ENCODE measurements around the gene RBM26. TPM values are rescaled to one million over a fixed set of nuclear protein-coding genes. Genes with fewer than 3 reads are reported as not detected.

Gene RBM26
- total RNA-seq, 4 donors from 2014 or later: 16.0 to 42.3 (median 25.4) TPM

GRCh38 chr13:79384022-79384610 lies 21.9 kb downstream of the RBM26 start:
- Histone ChIP-seq H3K4me3 (no peak overlapping the region), H3K9me3 (no peaks in the 10 kb centered on the region), H3K36me3 (peaks cover 0 to 8% (median 0%) of the 10 kb centered on the region in 3 donors), H3K27me3 (no peaks in the 10 kb centered on the region), H3K4me1 (peaks cover 0 to 44% (median 10%) of the 10 kb centered on the region in 3 donors), H3K27ac (no peak overlapping the region)
- WGBS, 2 donors: 92 to 94% methylated on average over 5 of the region's 5 CpGs
- no peak for DNase-seq
- TF ChIP-seq POLR2A (IDR thresholded peaks at IDR 0.05): no peak
- no peak for TF ChIP-seq CTCF (IDR thresholded peaks at IDR 0.05)
- intact Hi-C loops (cut with DNase I): no loop called here

- H3K27ac ChIP-seq: no peak overlapping the region
- 21 to 31% methylated on average over 1 of the region's 1 CpG for WGBS, 2 donors
Measured at GRCh38 chr13:79382545-79383275, 23.3 kb downstream of the RBM26 start.

GRCh38 chr13:79380997-79381396 lies 25.1 kb downstream of the RBM26 start:
- Histone ChIP-seq H3K9me3 (no peaks in the 10 kb centered on the region), H3K4me3 (no peak overlapping the region), H3K4me1 (peaks cover 0 to 21% (median 10%) of the 10 kb centered on the region in 3 donors), H3K27me3 (no peaks in the 10 kb centered on the region), H3K27ac (no peak overlapping the region), H3K36me3 (peaks cover 12 to 38% (median 17%) of the 10 kb centered on the region in 3 donors)
- WGBS, 2 donors: 86 to 96% methylated on average over 1 of the region's 1 CpG
- no peak for DNase-seq
- TF ChIP-seq POLR2A (IDR thresholded peaks at IDR 0.05): no peak
- no peak for TF ChIP-seq CTCF (IDR thresholded peaks at IDR 0.05)
- intact Hi-C loops (cut with DNase I): no loop called here

More at GRCh38 chr13:79382545-79383275, 23.3 kb downstream of the RBM26 start:
- no peak for TF ChIP-seq CTCF (IDR thresholded peaks at IDR 0.05)
- no peak for TF ChIP-seq POLR2A (IDR thresholded peaks at IDR 0.05)
- H3K4me1 ChIP-seq: peaks cover 0 to 37% (median 10%) of the 10 kb centered on the region in 3 donors
- H3K27me3 ChIP-seq: no peaks in the 10 kb centered on the region
- DNase-seq: no peak
- no peak overlapping the region for H3K4me3 ChIP-seq
- peaks cover 0 to 21% (median 5%) of the 10 kb centered on the region in 3 donors for H3K36me3 ChIP-seq
- intact Hi-C loops (cut with DNase I): no loop called here
- no peaks in the 10 kb centered on the region for H3K9me3 ChIP-seq

GRCh38 chr13:79379274-79379673 lies 26.8 kb downstream of the RBM26 start:
- intact Hi-C loops (cut with DNase I): no loop called here
- H3K27me3 ChIP-seq: no peaks in the 10 kb centered on the region
- peaks cover 17 to 51% (median 17%) of the 10 kb centered on the region in 3 donors for H3K36me3 ChIP-seq
- H3K4me3 ChIP-seq: no peak overlapping the region
- DNase-seq: no peak
- TF ChIP-seq POLR2A (IDR thresholded peaks at IDR 0.05): no peak
- no peak for TF ChIP-seq CTCF (IDR thresholded peaks at IDR 0.05)
- H3K9me3 ChIP-seq: no peaks in the 10 kb centered on the region
- no peak overlapping the region for H3K27ac ChIP-seq
- peaks cover 0 to 16% (median 7%) of the 10 kb centered on the region in 3 donors for H3K4me1 ChIP-seq
- 81 to 96% methylated on average over 4 to 5 of the region's 5 CpGs for WGBS, 2 donors

GRCh38 chr13:79376843-79377242 lies 29.2 kb downstream of the RBM26 start:
- intact Hi-C loops (cut with DNase I): no loop called here
- DNase-seq: no peak
- Histone ChIP-seq H3K36me3 (peaks cover 17 to 55% (median 17%) of the 10 kb centered on the region in 3 donors), H3K4me1 (no peaks in the 10 kb centered on the region), H3K4me3 (no peak overlapping the region), H3K27ac (no peak overlapping the region), H3K27me3 (no peaks in the 10 kb centered on the region), H3K9me3 (no peaks in the 10 kb centered on the region)
- TF ChIP-seq POLR2A (IDR thresholded peaks at IDR 0.05) (no peak), CTCF (IDR thresholded peaks at IDR 0.05) (no peak)
- WGBS, 2 donors: 79 to 87% methylated on average over 3 of the region's 3 CpGs

All from esophagus squamous epithelium (tissue), 5 donors.